KMS-11 (cell line): ENCODE results near the gene SSR1.

Experiments used
- H2AFZ ChIP-seq: fragments of 200-600 bp; sonication (generic); 2 replicates; pipeline ENCODE4 v1.6.1; 2016; ENCODE audit warnings: antibody characterized with exemption, mixed run types, low read depth
- H3K27ac ChIP-seq: fragments of 200-600 bp; sonication (generic); 2 replicates; pipeline ENCODE4 v1.6.1; 2016; ENCODE audit warnings: mild to moderate bottlenecking, mixed run types
- H3K27me3 ChIP-seq: fragments of 200-600 bp; sonication (generic); 2 replicates; pipeline ENCODE4 v1.6.1; 2017; ENCODE audit warnings: mild to moderate bottlenecking, low read depth, mixed run types, moderate library complexity; ENCODE audit not compliant: insufficient read depth
- H3K36me3 ChIP-seq: fragments of 200-600 bp; sonication (generic); 2 replicates; pipeline ENCODE4 v1.6.1; 2017; ENCODE audit warnings: mild to moderate bottlenecking, mixed run types; ENCODE audit not compliant: insufficient read depth
- H3K4me1 ChIP-seq: fragments of 200-600 bp; sonication (generic); 2 replicates; pipeline ENCODE4 v1.6.1; 2016; ENCODE audit warnings: mild to moderate bottlenecking, low read depth, mixed run types; ENCODE audit not compliant: poor library complexity, severe bottlenecking
- H3K4me2 ChIP-seq: fragments of 200-600 bp; sonication (generic); 2 replicates; pipeline ENCODE4 v1.7.0; 2016; ENCODE audit warnings: mild to moderate bottlenecking, mixed run types
- H3K4me3 ChIP-seq: fragments of 200-600 bp; sonication (generic); IDR thresholded peaks from 2 replicates; pipeline ENCODE4 v1.6.1; 2017; ENCODE audit warnings: low read depth, low read length, mixed read lengths; ENCODE audit not compliant: insufficient read depth
- H3K79me2 ChIP-seq: fragments of 200-600 bp; sonication (generic); 2 replicates; pipeline ENCODE4 v1.6.1; 2016; ENCODE audit warnings: low read depth, mixed run types; ENCODE audit not compliant: insufficient read depth
- H3K9ac ChIP-seq: fragments of 200-600 bp; sonication (generic); 2 replicates; pipeline ENCODE4 v1.6.1; 2016; ENCODE audit warnings: mild to moderate bottlenecking, mixed run types
- H4K20me1 ChIP-seq: fragments of 200-600 bp; sonication (generic); 2 replicates; pipeline ENCODE4 v1.6.1; 2016; ENCODE audit warnings: mild to moderate bottlenecking, mixed run types; ENCODE audit not compliant: insufficient read depth
- TF ChIP-seq, protein P1 (sequence below): fragments of 200-600 bp; sonication (generic); conservative IDR thresholded peaks from 2 replicates; pipeline ENCODE4 v1.6.1; 2017; ENCODE audit warnings: low read depth, mild to moderate bottlenecking, antibody characterized with exemption, low read length, moderate library complexity, mixed read lengths

The SSR1 gene

DNA sequence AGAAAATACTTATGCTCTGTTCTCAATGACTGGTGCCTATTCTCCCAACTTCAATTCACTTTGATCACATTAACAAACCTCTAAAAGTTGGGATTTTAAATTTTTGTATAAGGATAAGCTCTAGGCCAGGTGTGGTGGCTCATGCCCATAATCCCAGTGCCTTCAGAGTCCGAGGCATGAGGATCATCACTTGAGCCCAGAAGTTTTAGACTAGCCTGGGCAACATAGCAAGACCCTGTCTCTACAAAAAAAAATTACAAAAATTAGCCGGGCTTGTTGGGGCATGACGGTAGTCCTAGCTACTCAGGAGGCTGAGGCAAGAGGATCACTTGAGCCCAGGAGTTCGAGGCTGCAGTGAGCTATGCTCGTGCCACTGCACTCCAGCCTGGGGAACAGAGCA is 3.9 kb downstream of the SSR1 start:
- Histone ChIP-seq H3K4me3 (no peak overlapping the region), H3K4me2 (no peak overlapping the region), H3K9ac (no peak overlapping the region), H4K20me1 (no peaks in the 10 kb centered on the region), H2AFZ (no peak overlapping the region), H3K27ac (no peak overlapping the region), H3K4me1 (peaks cover 23% of the 10 kb centered on the region), H3K36me3 (peaks cover 13% of the 10 kb centered on the region; the same call in 1 of the 2 replicates), H3K27me3 (no peaks in the 10 kb centered on the region), H3K79me2 (peaks cover 82% of the 10 kb centered on the region)
- TF ChIP-seq, protein P1, sequence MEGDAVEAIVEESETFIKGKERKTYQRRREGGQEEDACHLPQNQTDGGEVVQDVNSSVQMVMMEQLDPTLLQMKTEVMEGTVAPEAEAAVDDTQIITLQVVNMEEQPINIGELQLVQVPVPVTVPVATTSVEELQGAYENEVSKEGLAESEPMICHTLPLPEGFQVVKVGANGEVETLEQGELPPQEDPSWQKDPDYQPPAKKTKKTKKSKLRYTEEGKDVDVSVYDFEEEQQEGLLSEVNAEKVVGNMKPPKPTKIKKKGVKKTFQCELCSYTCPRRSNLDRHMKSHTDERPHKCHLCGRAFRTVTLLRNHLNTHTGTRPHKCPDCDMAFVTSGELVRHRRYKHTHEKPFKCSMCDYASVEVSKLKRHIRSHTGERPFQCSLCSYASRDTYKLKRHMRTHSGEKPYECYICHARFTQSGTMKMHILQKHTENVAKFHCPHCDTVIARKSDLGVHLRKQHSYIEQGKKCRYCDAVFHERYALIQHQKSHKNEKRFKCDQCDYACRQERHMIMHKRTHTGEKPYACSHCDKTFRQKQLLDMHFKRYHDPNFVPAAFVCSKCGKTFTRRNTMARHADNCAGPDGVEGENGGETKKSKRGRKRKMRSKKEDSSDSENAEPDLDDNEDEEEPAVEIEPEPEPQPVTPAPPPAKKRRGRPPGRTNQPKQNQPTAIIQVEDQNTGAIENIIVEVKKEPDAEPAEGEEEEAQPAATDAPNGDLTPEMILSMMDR: no peak

DNA sequence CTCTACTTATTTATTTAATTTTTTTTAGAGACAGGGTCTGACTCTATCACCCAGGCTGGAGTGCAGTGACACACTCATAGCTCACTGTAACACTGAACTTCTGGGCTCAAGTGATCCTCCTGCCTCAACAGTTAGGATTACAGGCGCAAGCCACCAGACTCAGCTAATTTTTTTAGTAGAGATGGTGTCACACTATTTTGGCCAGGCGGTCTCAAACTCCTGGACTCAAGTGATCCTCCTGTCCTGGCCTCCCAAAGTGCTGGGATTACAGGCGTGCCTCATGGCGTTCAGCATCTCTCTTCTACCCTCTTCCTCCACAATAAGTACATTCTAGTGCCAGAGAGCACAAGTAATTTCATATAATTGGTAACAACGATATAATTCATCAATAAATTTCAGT is 5.5 kb downstream of the SSR1 start:
- Histone ChIP-seq H3K4me2 (no peak overlapping the region), H4K20me1 (no peaks in the 10 kb centered on the region), H3K4me1 (peaks cover 16% of the 10 kb centered on the region)

DNA sequence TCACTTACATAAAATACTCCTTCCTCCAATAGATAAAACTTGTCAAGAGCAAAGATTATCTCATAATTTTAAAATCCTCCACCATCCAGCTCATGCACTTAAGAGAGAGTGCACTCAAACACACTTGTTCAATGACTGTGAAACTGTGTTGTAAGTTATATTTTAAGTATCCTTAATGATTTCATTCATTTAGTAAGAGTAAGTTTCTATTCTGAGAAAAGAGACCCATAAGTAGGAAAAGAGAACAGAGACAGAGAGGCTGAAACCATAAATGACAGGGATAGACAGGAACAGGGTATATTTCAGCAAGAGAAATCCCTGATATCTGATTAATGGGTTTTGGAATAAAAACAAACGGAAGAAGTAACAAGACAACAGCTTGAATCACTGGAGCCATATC is 8.2 kb downstream of the SSR1 start:
- Histone ChIP-seq H3K9ac (no peak overlapping the region), H3K79me2 (peaks cover 61% of the 10 kb centered on the region), H3K4me1 (peaks cover 3% of the 10 kb centered on the region), H4K20me1 (0 out of 2 replicates have a peak, but pooled peaks cover 4% of the 10 kb centered on the region), H2AFZ (no peak overlapping the region), H3K4me2 (no peak overlapping the region), H3K27ac (no peak overlapping the region), H3K4me3 (no peak overlapping the region), H3K36me3 (peaks cover 13% of the 10 kb centered on the region; the same call in 1 of the 2 replicates), H3K27me3 (no peaks in the 10 kb centered on the region)
- TF ChIP-seq, protein P1: no peak

More for the DNA sequence above, 5.5 kb downstream of the SSR1 start:
- H3K36me3 ChIP-seq: peaks cover 18% of the 10 kb centered on the region; the same call in 1 of the 2 replicates
- peaks cover 89% of the 10 kb centered on the region for H3K79me2 ChIP-seq
- no peak overlapping the region for H2AFZ ChIP-seq
- no peaks in the 10 kb centered on the region for H3K27me3 ChIP-seq
- H3K27ac ChIP-seq: no peak overlapping the region
- no peak overlapping the region for H3K9ac ChIP-seq
- H3K4me3 ChIP-seq: no peak overlapping the region
- TF ChIP-seq, protein P1: no peak

DNA sequence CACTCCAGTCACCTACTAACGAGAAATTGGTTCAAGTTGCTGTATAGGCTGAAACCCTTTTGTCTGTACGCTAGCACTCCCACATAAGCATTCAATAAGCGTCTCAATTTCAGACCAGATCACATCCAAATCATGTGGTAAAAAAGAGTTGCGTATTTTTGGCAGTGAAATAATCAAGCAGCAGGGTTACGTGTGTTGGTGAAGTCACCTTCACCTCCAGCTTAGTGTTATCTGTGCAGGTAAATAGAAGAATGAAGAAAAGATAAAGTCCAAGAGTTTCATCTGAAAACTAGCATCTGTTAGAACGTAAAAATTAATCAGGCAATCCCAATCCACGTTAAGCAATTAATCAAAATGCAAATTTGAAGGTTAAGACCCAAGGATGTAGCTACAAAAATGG is 11.3 kb downstream of the SSR1 start:
- peaks cover 18% of the 10 kb centered on the region; the same call in 1 of the 2 replicates for H3K36me3 ChIP-seq
- H3K4me2 ChIP-seq: no peak overlapping the region
- TF ChIP-seq, protein P1: no peak
- H3K4me3 ChIP-seq: no peak overlapping the region
- H3K27ac ChIP-seq: no peak overlapping the region
- no peak overlapping the region for H3K9ac ChIP-seq
- no peak overlapping the region for H2AFZ ChIP-seq
- 0 out of 2 replicates have a peak, but pooled peaks cover 4% of the 10 kb centered on the region for H4K20me1 ChIP-seq
- H3K27me3 ChIP-seq: no peaks in the 10 kb centered on the region
- H3K4me1 ChIP-seq: no peaks in the 10 kb centered on the region
- H3K79me2 ChIP-seq: peaks cover 32% of the 10 kb centered on the region; the same call in 1 of the 2 replicates
